HL-60/S4 (cell line): ENCODE results near the gene HTT.

ENCODE experiments used
- in situ Hi-C: fragments of 300-500 bp; cut with MboI; formaldehyde crosslinking; loops from 2 replicates; pipeline ENCODE4 v1.14.3; 2022; ENCODE audit warnings: low sequenced_read_pairs

The HTT gene

GRCh38 chr4:3255611-3256186, 181.2 kb downstream of the HTT start:
- in situ Hi-C loops, result no loop called here

DNA sequence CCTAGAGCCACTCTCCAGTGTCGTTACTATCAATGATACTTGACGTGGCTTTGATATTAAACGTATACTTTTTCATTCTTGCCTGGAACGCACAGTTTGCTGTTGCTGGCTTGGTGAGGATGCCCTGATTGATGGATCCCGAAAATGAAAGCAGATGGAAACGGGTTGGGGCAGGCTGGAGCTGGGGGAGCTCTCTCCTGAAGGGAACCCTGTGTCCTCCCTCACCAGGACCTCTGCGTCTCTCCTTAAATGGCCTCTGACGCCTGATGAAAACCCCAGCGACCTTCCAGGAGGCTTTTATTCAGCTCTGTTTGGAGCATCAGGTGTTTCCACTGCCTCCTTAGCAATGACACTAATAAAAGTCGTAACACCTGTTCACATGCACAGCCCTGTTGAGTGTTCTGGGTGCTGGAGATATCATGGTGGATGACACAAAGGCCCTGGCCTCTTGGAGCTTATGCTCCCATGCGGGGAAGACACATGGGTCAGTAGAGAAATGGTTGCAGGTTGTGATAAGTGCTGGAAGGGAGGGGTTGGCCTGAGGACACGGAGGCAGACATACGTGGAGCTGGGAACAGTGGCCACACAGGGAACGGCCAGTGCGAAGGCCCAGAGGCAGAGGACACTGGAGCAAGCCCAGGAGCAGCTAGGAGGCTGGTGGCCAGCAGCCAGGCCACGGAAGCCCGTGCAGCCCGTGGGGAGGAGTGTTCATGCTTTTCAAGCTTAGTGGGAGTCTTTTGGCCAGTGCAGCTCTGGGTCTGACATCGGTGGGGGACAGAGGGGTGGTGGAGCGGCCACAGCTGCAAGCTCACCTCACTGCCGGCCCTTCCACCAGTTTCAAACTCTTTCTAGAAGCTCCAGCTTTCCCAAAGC, 182.0 kb downstream of the HTT start:
- in situ Hi-C loops, result no loop called here

DNA sequence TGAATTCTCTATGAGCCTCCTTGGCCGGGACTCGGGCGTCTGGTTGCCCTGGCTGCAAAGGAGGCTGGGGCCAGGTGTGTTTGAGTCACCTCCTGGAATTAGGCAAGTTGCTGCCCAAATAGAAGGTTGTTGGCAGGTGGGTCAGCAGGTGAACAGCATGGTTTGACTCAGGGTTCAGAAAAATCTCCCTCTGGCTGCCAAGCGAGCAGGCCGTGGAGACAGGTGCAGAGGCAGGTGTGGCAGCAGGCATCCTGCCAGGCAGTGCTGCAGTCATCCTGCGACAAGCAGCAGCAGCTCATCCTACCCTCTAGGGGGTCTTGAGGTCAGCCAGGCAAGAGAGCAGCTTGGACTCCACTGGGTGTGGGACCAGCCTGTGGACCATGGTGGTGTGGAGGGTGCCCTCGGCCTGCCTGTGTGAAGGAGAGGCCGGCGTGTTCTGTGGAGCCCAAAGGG, 182.6 kb downstream of the HTT start:
- in situ Hi-C loops, result no loop called here

DNA sequence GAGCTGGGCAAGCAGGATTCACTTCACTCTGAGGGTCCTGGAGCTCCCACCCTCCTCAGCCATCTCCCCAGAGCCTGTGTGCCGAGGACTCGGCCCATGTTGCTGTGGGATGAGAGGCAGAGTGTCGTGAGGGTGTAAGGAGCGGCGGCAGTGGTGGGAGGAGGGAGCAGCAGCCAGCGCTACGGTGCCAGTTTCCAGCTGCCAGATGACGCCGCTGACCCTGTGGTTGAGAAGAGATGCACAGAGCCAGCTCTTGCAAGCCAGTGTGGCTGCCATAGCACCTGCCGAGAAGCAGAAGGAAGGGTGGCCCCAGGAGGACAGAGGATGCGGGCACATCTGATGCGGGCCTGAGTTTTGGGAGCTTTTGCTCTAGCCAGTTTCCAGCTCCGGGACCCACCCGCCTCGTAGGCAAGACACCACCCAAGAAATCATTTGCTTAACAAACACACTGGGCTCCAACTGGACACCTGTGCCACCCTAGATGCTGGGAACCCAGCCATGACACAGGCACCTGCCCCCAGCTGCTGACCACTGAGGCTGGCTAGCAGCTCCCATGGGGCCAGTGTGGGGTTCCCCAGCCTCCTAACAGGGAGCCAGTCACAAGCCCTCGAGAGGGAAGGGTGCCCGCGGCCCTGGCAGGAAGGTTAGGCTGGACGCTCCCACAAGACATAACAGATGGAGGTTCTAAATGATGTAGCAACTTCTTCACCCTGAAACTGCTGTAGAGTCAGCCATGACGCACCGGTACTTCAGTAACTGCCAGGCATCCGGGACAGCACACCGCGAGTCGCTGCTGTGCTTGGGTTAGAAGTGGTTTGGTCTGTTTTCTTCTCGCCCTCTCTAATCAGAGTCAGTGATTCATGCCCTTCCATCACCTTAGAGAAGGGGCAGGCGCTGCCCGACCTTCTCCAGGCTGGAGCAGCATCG, 183.3 kb downstream of the HTT start:
- in situ Hi-C loops, result no loop called here

GRCh38 chr4:3261411-3262207, 187.1 kb downstream of the HTT start:
- in situ Hi-C loops, result no loop called here

DNA sequence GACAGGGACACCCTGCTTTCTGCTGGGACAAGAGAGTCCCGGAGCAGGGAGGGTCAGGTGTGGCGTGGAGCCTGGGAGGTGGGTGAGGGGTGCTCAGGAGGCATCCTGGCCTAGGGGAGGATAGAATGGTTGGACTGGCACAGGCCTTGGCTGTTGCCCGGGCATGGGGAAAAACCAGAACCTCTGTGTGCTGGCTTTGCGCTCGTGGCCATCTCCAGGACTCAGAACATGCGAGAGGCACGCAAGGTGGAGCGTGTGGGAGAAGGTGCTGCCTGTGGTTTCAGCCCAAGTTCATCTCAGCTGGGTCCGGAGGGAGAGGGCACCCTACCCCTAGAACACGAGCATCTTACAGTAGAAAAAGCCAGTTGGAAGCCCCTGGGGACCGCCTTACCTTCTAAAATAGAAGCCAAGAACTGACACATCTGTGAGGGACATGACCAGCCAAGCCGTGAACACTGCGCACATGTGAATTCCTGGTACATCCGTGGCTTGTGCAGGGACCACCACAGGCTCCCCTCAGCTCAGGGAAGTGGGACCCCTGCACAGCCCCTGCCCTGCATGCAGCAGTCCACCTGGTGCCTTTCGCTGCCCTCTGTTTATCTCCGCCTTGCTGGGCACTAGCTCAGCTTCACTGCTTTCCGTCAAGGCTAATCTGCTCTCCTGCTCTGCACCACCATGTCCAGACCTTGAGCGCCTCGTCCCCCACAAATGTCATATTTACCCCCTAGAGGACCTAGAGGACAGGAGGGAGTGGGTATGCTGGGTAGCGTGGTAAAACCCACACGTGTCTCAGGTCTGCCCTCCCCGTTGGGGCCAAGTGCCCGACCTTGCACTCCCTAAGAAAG, 187.9 kb downstream of the HTT start:
- in situ Hi-C loops, result no loop called here

- in situ Hi-C loops, result no loop called here
Observed at GRCh38 chr4:3263053-3263875, 188.8 kb downstream of the HTT start.

GRCh38 chr4:3263876-3264193, 189.4 kb downstream of the HTT start:
- in situ Hi-C loops, result no loop called here

GRCh38 chr4:3266076-3266475, 191.6 kb downstream of the HTT start:
- in situ Hi-C loops, result no loop called here

- in situ Hi-C loops, result no loop called here
Observed at GRCh38 chr4:3267576-3268394, 193.3 kb downstream of the HTT start.

DNA sequence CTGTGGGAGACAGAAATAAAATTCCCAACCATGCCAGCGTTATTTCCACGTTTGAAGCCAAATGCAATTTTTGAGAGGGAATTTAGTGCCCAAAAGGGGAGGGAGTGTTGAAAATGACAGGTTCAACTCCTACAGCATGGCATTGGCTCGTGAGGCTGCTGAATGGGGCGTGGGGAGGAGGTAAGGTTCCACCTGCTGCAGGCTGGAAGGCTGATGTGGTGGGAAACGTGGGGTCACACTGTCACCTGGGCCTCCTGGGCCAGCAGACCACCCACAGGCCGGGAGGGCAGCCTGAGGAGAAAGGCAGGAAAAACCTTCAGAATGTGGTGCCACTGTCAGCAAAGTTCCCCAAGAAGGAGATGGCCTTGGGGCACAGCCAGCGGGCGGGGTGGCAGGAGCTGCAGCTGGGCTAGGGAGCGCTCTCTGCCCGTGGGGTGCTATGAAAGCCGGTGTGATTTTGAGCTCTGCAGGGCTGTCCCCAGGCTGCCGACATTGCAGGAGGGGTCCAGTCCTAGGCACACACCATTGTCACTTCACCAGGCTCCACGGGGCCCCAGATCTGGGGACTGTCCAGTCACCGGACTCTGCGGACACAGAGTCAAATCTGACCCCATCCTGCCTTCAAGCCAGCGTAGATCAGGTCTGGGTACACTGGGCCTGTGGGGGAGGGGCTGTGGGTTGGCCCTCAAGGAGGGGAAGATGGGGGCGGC, 194.1 kb downstream of the HTT start:
- in situ Hi-C loops, result no loop called here

GRCh38 chr4:3269105-3269927, 194.8 kb downstream of the HTT start:
- in situ Hi-C loops, result no loop called here

GRCh38 chr4:3269991-3270611, 195.6 kb downstream of the HTT start:
- in situ Hi-C loops, result no loop called here

DNA sequence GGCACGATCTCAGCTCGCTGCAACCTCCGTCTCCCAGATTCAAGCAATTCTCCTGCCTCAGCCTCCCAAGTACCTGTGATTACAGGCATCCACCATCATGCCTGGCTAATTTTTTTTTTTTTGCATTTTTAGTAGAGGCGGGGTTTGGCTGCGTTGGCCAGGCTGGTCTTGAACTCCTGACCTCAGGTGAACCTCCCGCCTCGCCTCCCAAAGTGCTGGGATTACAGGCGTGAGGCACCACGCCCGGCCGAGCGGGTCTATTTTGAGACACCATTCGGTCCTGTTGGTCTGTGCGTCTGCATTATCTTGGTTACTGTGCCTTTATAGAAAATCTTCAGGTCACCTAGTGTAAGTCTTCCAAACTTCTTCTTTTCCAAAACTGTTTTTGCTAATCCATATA, 196.7 kb downstream of the HTT start:
- in situ Hi-C loops, result no loop called here

DNA sequence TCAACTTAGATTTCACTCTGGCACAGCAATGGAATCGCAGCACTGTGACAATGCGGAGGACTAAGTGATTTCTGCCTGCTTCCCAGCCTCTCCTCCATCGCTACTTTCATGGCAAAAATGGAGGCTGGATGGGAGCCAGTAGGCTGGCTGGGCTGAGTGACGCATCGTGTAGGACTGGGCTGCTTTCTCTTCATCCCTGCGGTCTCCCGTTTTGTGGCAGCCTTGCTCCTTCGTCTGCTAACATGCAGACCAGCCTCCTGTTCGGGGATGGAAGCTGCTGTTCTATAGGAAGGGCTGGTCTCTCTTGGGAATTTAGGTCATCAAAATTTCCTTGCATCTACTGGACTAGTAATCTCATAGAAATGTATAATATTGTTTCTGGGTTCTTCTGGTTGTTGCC, 202.5 kb downstream of the HTT start:
- in situ Hi-C loops, result no loop called here

GRCh38 chr4:3280466-3280865, 206.0 kb downstream of the HTT start:
- in situ Hi-C loops, result no loop called here
